ENCODE data around the gene JMY.

Gene JMY

GRCh38 chr5:79261897-79262296 lies 26.0 kb downstream of the JMY start:
- Histone ChIP-seq H3K79me2 (ENCODE audit: insufficient read depth, low read length) (peaks cover 55% of the 10 kb centered on the region; the same call in 1 of the 2 replicates), H3F3A (ENCODE audit: low read depth) (no peaks in the 10 kb centered on the region), H3K27me3 (ENCODE audit: insufficient read depth, low read length, poor library complexity, severe bottlenecking) (no peaks in the 10 kb centered on the region), H3K4me2 (ENCODE audit: low read depth, low read length, poor library complexity, severe bottlenecking) (no peak overlapping the region), H3K36me3 (ENCODE audit: insufficient read depth, low read length) (peaks cover 7% of the 10 kb centered on the region; the same call in 1 of the 2 replicates), H4K20me1 (ENCODE audit: insufficient read depth, low read length, poor library complexity, severe bottlenecking) (peaks cover 12% of the 10 kb centered on the region), H3K4me1 (ENCODE audit: insufficient read depth, low read length, poor library complexity, severe bottlenecking) (peaks cover 8% of the 10 kb centered on the region), H2AFZ (ENCODE audit: low read length) (no peak overlapping the region), H3K9ac (ENCODE audit: low read depth, low read length, poor library complexity, severe bottlenecking) (no peak overlapping the region), H3K9me3 (ENCODE audit: insufficient read depth, low read depth, low read length) (no peaks in the 10 kb centered on the region), H3K4me3 (ENCODE audit: low read length, poor library complexity, severe bottlenecking) (no peak overlapping the region), H3K9me2 (replicated peaks; ENCODE audit: low read depth, low read length) (no peaks in the 10 kb centered on the region)
- TF ChIP-seq EZH2phosphoT487 (IDR thresholded peaks at IDR 0.05; ENCODE audit: borderline replicate concordance) (no peak), CTCF (conservative IDR thresholded peaks at IDR 0.05; ENCODE audit: low read length) (no peak)

- Histone ChIP-seq H3K36me3 (ENCODE audit: insufficient read depth, low read length) (peaks cover 7% of the 10 kb centered on the region; the same call in 1 of the 2 replicates), H3K9ac (ENCODE audit: low read depth, low read length, poor library complexity, severe bottlenecking) (no peak overlapping the region), H3K4me2 (ENCODE audit: low read depth, low read length, poor library complexity, severe bottlenecking) (peak overlapping the region; percentile 30), H3K79me2 (ENCODE audit: insufficient read depth, low read length) (peaks cover 59% of the 10 kb centered on the region; the same call in 1 of the 2 replicates), H3K9me2 (replicated peaks; ENCODE audit: low read depth, low read length) (no peaks in the 10 kb centered on the region), H2AFZ (ENCODE audit: low read length) (no peak overlapping the region), H3F3A (ENCODE audit: low read depth) (no peaks in the 10 kb centered on the region), H3K4me3 (ENCODE audit: low read length, poor library complexity, severe bottlenecking) (no peak overlapping the region), H3K4me1 (ENCODE audit: insufficient read depth, low read length, poor library complexity, severe bottlenecking) (peaks cover 8% of the 10 kb centered on the region), H4K20me1 (ENCODE audit: insufficient read depth, low read length, poor library complexity, severe bottlenecking) (peaks cover 12% of the 10 kb centered on the region), H3K27me3 (ENCODE audit: insufficient read depth, low read length, poor library complexity, severe bottlenecking) (no peaks in the 10 kb centered on the region), H3K9me3 (ENCODE audit: insufficient read depth, low read depth, low read length) (no peaks in the 10 kb centered on the region)
- no peak for TF ChIP-seq EZH2phosphoT487 (IDR thresholded peaks at IDR 0.05; ENCODE audit: borderline replicate concordance)
- no peak for TF ChIP-seq CTCF (conservative IDR thresholded peaks at IDR 0.05; ENCODE audit: low read length)
These were observed 27.4 kb downstream of the JMY start for GRCh38 chr5:79263290-79263689.

GRCh38 chr5:79267180-79267579 lies 31.2 kb downstream of the JMY start:
- Histone ChIP-seq H3K4me2 (ENCODE audit: low read depth, low read length, poor library complexity, severe bottlenecking) (no peak overlapping the region), H4K20me1 (ENCODE audit: insufficient read depth, low read length, poor library complexity, severe bottlenecking) (peaks cover 5% of the 10 kb centered on the region), H3K9ac (ENCODE audit: low read depth, low read length, poor library complexity, severe bottlenecking) (no peak overlapping the region), H3F3A (ENCODE audit: low read depth) (no peaks in the 10 kb centered on the region), H3K27me3 (ENCODE audit: insufficient read depth, low read length, poor library complexity, severe bottlenecking) (no peaks in the 10 kb centered on the region), H3K4me1 (ENCODE audit: insufficient read depth, low read length, poor library complexity, severe bottlenecking) (peaks cover 8% of the 10 kb centered on the region), H3K36me3 (ENCODE audit: insufficient read depth, low read length) (0 out of 2 replicates have a peak, but pooled peaks cover 6% of the 10 kb centered on the region), H2AFZ (ENCODE audit: low read length) (no peak overlapping the region), H3K9me2 (replicated peaks; ENCODE audit: low read depth, low read length) (no peaks in the 10 kb centered on the region), H3K9me3 (ENCODE audit: insufficient read depth, low read depth, low read length) (no peaks in the 10 kb centered on the region; the same call in 1 of the 2 replicates), H3K4me3 (ENCODE audit: low read length, poor library complexity, severe bottlenecking) (no peak overlapping the region), H3K79me2 (ENCODE audit: insufficient read depth, low read length) (peaks cover 66% of the 10 kb centered on the region)
- TF ChIP-seq CTCF (conservative IDR thresholded peaks at IDR 0.05; ENCODE audit: low read length) (no peak), EZH2phosphoT487 (IDR thresholded peaks at IDR 0.05; ENCODE audit: borderline replicate concordance) (no peak)

Measured in Loucy (cell line).